SK-N-SH (cell line): ENCODE measurements around the gene TEX44. TPM values are rescaled to one million over a fixed set of nuclear protein-coding genes. Genes with fewer than 3 reads are reported as not detected.

Experiments used
- CTCF ChIA-PET: fragments of 300-600, 350-600 bp; formaldehyde crosslinking; extraction: SDS; loops from one replicate; lab custom pipeline; 2021; lab: Yijun Ruan, JAX
- POLR2A ChIA-PET: fragments of 350-600 bp; sonication (Branson Sonifier 250); formaldehyde crosslinking; extraction: SDS; loops from one replicate; lab custom pipeline; 2020; ENCODE audit warnings: antibody characterized with exemption, inconsistent platforms; lab: Yijun Ruan, JAX
- DNase-seq: peaks from one replicate; pipeline ENCODE4 v3.0.0; 2012
- H2AFZ ChIP-seq: fragments of 200-600 bp; sonication (generic); 2 replicates; pipeline ENCODE4 v1.8.1; 2016; ENCODE audit warnings: antibody characterized with exemption, mild to moderate bottlenecking, low read depth
- H3F3A ChIP-seq: fragments of 200-600 bp; sonication (generic); replicated peaks from 2 replicates; pipeline ENCODE3; 2016; ENCODE audit warnings: antibody characterized with exemption, mild to moderate bottlenecking; ENCODE audit not compliant: insufficient read depth
- H3K27ac ChIP-seq, 2 experiments: fragments of 200-500 bp in 1 of 2; fragments of 200-600 bp in 1 of 2; sonication (Bioruptor generic) in 1 of 2; sonication (generic), shearing (Covaris generic) in 1 of 2; 2 replicates each; pipeline versions ENCODE4 v1.5.1 to v1.6.1; 2014 to 2016; ENCODE audit warnings: low read depth in 2 of 2, inconsistent platforms in 1 of 2, low read length in 1 of 2, mild to moderate bottlenecking in 1 of 2, mixed read lengths in 1 of 2
- H3K27me3 ChIP-seq: fragments of 200-600 bp; sonication (generic), shearing (Covaris generic); 2 replicates; pipeline ENCODE4 v1.6.1; 2016; ENCODE audit warnings: mixed run types; ENCODE audit not compliant: insufficient read depth
- H3K36me3 ChIP-seq, 2 experiments: fragments of 200-500 bp in 1 of 2; fragments of 200-600 bp in 1 of 2; sonication (Bioruptor generic) in 1 of 2; sonication (generic) in 1 of 2; replicated peaks in 1 of 2; 2 replicates each; pipeline versions ENCODE3 to v1.5.1; 2014 to 2016; ENCODE audit warnings: low read length in 1 of 2, mild to moderate bottlenecking in 1 of 2; ENCODE audit not compliant: insufficient read depth in 2 of 2, control insufficient read depth in 1 of 2
- H3K4me1 ChIP-seq, 2 experiments: fragments of 200-500 bp in 1 of 2; fragments of 200-600 bp in 1 of 2; sonication (Bioruptor generic) in 1 of 2; sonication (generic), shearing (Covaris generic) in 1 of 2; 2 replicates each; pipeline versions ENCODE4 v1.5.1 to v1.6.1; 2014 to 2016; ENCODE audit warnings: low read depth in 1 of 2, low read length in 1 of 2, mixed run types in 1 of 2; ENCODE audit not compliant: insufficient read depth in 2 of 2, control insufficient read depth in 1 of 2
- H3K4me2 ChIP-seq: fragments of 200-600 bp; sonication (generic), shearing (Covaris generic); 2 replicates; pipeline ENCODE4 v1.6.1; 2017; ENCODE audit warnings: mixed run types
- H3K4me3 ChIP-seq, 2 experiments: fragments of 200-500 bp in 1 of 2; fragments of 200-600 bp in 1 of 2; sonication (Bioruptor generic) in 1 of 2; sonication (generic), shearing (Covaris generic) in 1 of 2; 2 replicates each; pipeline versions ENCODE4 v1.5.1 to v1.8.1; 2014 to 2016; ENCODE audit warnings: low read depth in 2 of 2, inconsistent platforms in 1 of 2, low read length in 1 of 2, mild to moderate bottlenecking in 1 of 2, mixed read lengths in 1 of 2, moderate library complexity in 1 of 2
- H3K79me2 ChIP-seq: fragments of 200-600 bp; sonication (generic); 2 replicates; pipeline ENCODE4 v1.8.1; 2017; ENCODE audit warnings: mild to moderate bottlenecking; ENCODE audit not compliant: insufficient read depth
- H3K9ac ChIP-seq: fragments of 200-600 bp; sonication (generic); 2 replicates; pipeline ENCODE4 v1.6.1; 2017; ENCODE audit warnings: mixed run types
- H3K9me2 ChIP-seq: fragments of 200-600 bp; sonication (generic); 2 replicates; pipeline ENCODE4 v1.6.1; 2017; ENCODE audit warnings: mixed run types
- H3K9me3 ChIP-seq: fragments of 200-600 bp; sonication (generic); 2 replicates; pipeline ENCODE4 v1.6.1; 2017; ENCODE audit warnings: mixed run types, mild to moderate bottlenecking, moderate library complexity
- H4K20me1 ChIP-seq: fragments of 200-600 bp; sonication (generic); 2 replicates; pipeline ENCODE4 v1.6.1; 2017; ENCODE audit warnings: mild to moderate bottlenecking, mixed run types; ENCODE audit not compliant: insufficient read depth
- ELF1 ChIP-seq: IDR thresholded peaks from 2 replicates; pipeline ENCODE4 v1.4.0; 2012
- FOXJ3 ChIP-seq: sonication (generic); formaldehyde crosslinking; IDR thresholded peaks from 2 replicates; pipeline ENCODE4 v1.5.1; 2020; ENCODE audit warnings: mild to moderate bottlenecking, missing genetic modification reagents
- GABPA ChIP-seq: IDR thresholded peaks from 2 replicates; pipeline ENCODE4 v1.4.0; 2012; ENCODE audit warnings: low read depth, mild to moderate bottlenecking
- MEF2A ChIP-seq: IDR thresholded peaks from 2 replicates; pipeline ENCODE4 v1.4.0; 2012; ENCODE audit warnings: low read depth, borderline replicate concordance
- NFIC ChIP-seq: IDR thresholded peaks from 2 replicates; pipeline ENCODE4 v1.4.0; 2012; ENCODE audit warnings: borderline replicate concordance
- NRF1 ChIP-seq: IDR thresholded peaks from 2 replicates; pipeline ENCODE4 v1.6.1; 2012; ENCODE audit warnings: low read depth, mild to moderate bottlenecking, low read length
- POLR2AphosphoS5 ChIP-seq: IDR thresholded peaks from 2 replicates; pipeline ENCODE4 v1.6.1; 2012; ENCODE audit warnings: low read depth, low read length
- RXRA ChIP-seq: IDR thresholded peaks from 2 replicates; pipeline ENCODE4 v1.4.0; 2012; ENCODE audit warnings: low read depth, mild to moderate bottlenecking, borderline replicate concordance
- SIN3A ChIP-seq: IDR thresholded peaks from 2 replicates; pipeline ENCODE4 v1.6.1; 2012; ENCODE audit warnings: low read depth, mild to moderate bottlenecking, low read length, moderate library complexity, borderline replicate concordance
- TAF1 ChIP-seq: IDR thresholded peaks from 2 replicates; pipeline ENCODE4 v1.6.1; 2012; ENCODE audit warnings: low read depth, mild to moderate bottlenecking, low read length, moderate library complexity, borderline replicate concordance
- TEAD4 ChIP-seq: IDR thresholded peaks from 2 replicates; pipeline ENCODE4 v1.4.0; 2012; ENCODE audit warnings: mild to moderate bottlenecking, borderline replicate concordance; ENCODE audit not compliant: insufficient read depth
- YY1 ChIP-seq: IDR thresholded peaks from 2 replicates; pipeline ENCODE4 v1.4.0; 2012; ENCODE audit warnings: low read depth, mild to moderate bottlenecking
- WGBS: methylation state at CpG from one replicate; pipeline ENCODE4 v1.1.6; 2017; ENCODE audit warnings: low lambda C conversion rate; 5-methylcytosine and 5-hydroxymethylcytosine counted together
- polyA plus RNA-seq, 3 experiments: library from polyadenylated mRNA; depleted of rRNA; stranded (reverse); fragments of >200 nt; gene quantifications; 2 replicates each; pipeline ENCODE4 v1.2.3, GENCODE V29; 2012
- TF ChIP-seq, protein P1 (sequence below): fragments of 150-350 bp; IDR thresholded peaks from 2 replicates; pipeline ENCODE4 v1.6.1; 2017; ENCODE audit warnings: antibody characterized with exemption, low read length, low read depth, borderline replicate concordance
- TF ChIP-seq, protein P2 (sequence below): IDR thresholded peaks from 2 replicates; pipeline ENCODE4 v1.4.0; 2012; ENCODE audit warnings: low read depth, borderline replicate concordance
- TF ChIP-seq, protein P3 (sequence below): IDR thresholded peaks from 2 replicates; pipeline ENCODE4 v1.4.0; 2012; ENCODE audit warnings: low read depth, borderline replicate concordance
- TF ChIP-seq, protein P4 (sequence below): IDR thresholded peaks from 2 replicates; pipeline ENCODE4; 2012

Gene TEX44
- polyA plus RNA-seq, 1 of the 3 experiments (the other 2 are of a cell fraction), result not detected

DNA sequence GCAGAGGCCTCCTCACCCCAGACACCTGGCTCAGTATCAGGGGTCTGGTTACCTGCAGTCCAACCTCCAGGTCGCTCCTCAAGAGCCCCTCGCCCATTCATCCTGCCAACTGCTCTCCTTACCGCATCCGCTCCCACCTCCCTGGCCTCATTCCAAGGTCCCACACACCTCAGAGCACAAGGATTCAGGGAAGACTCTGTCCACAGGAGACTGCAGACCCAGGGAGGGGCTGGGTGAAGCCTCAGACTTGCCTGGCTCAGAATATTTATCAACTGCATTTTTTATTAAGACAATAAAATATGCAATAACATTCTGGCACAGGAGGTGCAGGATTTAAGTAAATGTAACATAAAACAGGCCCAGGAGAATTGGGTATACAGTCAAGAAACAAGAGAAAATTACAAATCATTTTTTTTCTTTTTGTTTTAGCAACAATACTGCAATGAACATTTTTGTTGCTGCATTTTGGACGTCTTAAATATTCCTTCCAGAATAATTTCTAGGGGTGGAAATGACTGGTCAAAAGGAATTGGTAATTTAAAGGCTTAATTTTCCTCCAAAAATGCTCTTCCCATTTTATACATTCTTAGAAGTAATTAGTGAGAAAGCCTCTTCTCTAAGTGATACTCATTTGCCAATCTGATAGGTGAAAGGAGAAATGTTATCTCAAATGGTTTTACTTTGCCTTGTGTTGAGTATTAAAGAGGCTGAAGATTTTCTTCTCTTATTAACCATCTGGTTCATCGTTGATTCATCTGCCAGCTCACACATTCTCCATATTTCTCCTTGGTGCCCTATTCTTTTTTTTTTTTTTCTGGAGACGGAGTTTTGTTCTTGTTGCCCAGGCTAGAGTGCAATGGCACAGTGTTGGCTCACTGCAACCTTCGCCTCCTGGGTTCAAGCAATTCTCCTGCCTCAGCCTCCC lies 42.5 kb downstream of the TEX44 start:
- Histone ChIP-seq H3K4me3 (no peak overlapping the region), H3K9ac (no peak overlapping the region), H3K27me3 (no peaks in the 10 kb centered on the region), H4K20me1 (no peaks in the 10 kb centered on the region), H3K9me3 (no peaks in the 10 kb centered on the region), H3K27ac (0 out of 4 replicates have a peak overlapping the region, but pooled peaks of 1 of the 2 experiments have one; percentile 6), H3F3A (peaks cover 9% of the 10 kb centered on the region), H3K36me3 (no peaks in the 10 kb centered on the region), H3K9me2 (no peaks in the 10 kb centered on the region), H3K4me2 (no peak overlapping the region), H3K79me2 (no peaks in the 10 kb centered on the region), H3K4me1 (no peaks in the 10 kb centered on the region), H2AFZ (no peak overlapping the region)
- ChIA-PET POLR2A (no interaction called here), CTCF (interaction anchor here (1.0 to 1.5 kb wide), 5 partner anchors 15 to 81 kb away, joined by 3 to 4 read pairs (median 4); no protein-coding TSS in a partner anchor)
- no peak for DNase-seq
- TF ChIP-seq, protein P1, sequence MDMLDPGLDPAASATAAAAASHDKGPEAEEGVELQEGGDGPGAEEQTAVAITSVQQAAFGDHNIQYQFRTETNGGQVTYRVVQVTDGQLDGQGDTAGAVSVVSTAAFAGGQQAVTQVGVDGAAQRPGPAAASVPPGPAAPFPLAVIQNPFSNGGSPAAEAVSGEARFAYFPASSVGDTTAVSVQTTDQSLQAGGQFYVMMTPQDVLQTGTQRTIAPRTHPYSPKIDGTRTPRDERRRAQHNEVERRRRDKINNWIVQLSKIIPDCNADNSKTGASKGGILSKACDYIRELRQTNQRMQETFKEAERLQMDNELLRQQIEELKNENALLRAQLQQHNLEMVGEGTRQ, result no peak
- 75% methylated on average over 8 of the region's 8 CpGs for WGBS

DNA sequence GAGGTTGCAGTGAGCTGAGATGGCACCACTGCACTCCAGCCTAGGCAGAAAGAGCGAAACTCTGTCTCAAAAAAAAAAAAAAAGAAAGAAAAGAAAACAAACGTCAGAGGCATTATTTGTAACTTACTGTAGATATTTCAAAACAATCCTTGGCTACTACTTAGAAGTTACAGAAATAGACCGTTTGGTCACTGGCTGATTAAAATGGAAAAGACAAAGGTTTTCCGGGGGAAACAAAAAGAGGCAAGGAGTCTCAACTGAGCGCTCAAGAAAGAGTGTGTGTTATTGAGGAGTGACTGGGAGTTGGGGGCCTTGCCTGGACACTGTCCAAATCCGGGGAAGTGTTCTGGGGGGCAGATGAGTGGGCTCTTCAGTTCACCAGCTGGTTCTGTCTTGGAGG lies 47.6 kb downstream of the TEX44 start:
- Histone ChIP-seq H4K20me1 (no peaks in the 10 kb centered on the region), H3K27me3 (no peaks in the 10 kb centered on the region), H3K9ac (no peak overlapping the region), H3K4me2 (no peak overlapping the region), H2AFZ (no peak overlapping the region), H3K4me3 (no peak overlapping the region), H3F3A (peaks cover 5% of the 10 kb centered on the region), H3K4me1 (no peaks in the 10 kb centered on the region; a peak in 2 of 4 replicates), H3K79me2 (no peaks in the 10 kb centered on the region), H3K9me3 (no peaks in the 10 kb centered on the region), H3K27ac (no peak overlapping the region), H3K9me2 (no peaks in the 10 kb centered on the region), H3K36me3 (no peaks in the 10 kb centered on the region)
- DNase-seq, result no peak
- 75% methylated on average over 6 of the region's 6 CpGs for WGBS
- CTCF ChIA-PET, result interaction anchor here (0.9 to 1.1 kb wide), 3 partner anchors 12 to 77 kb away, joined by 3 to 7 read pairs (median 5); no protein-coding TSS in a partner anchor
- POLR2A ChIA-PET, result no interaction called here
- TF ChIP-seq GABPA (no peak), MEF2A (no peak), TEAD4 (no peak), SIN3A (no peak), FOXJ3 (CRISPR knock-in tag) (no peak), TAF1 (no peak), NRF1 (no peak), NFIC (no peak), RXRA (no peak), ELF1 (no peak), YY1 (no peak), POLR2AphosphoS5 (no peak)
- TF ChIP-seq, protein P2, sequence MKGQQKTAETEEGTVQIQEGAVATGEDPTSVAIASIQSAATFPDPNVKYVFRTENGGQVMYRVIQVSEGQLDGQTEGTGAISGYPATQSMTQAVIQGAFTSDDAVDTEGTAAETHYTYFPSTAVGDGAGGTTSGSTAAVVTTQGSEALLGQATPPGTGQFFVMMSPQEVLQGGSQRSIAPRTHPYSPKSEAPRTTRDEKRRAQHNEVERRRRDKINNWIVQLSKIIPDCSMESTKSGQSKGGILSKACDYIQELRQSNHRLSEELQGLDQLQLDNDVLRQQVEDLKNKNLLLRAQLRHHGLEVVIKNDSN, result no peak
- TF ChIP-seq, protein P3, sequence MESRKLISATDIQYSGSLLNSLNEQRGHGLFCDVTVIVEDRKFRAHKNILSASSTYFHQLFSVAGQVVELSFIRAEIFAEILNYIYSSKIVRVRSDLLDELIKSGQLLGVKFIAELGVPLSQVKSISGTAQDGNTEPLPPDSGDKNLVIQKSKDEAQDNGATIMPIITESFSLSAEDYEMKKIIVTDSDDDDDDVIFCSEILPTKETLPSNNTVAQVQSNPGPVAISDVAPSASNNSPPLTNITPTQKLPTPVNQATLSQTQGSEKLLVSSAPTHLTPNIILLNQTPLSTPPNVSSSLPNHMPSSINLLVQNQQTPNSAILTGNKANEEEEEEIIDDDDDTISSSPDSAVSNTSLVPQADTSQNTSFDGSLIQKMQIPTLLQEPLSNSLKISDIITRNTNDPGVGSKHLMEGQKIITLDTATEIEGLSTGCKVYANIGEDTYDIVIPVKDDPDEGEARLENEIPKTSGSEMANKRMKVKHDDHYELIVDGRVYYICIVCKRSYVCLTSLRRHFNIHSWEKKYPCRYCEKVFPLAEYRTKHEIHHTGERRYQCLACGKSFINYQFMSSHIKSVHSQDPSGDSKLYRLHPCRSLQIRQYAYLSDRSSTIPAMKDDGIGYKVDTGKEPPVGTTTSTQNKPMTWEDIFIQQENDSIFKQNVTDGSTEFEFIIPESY, result no peak
- TF ChIP-seq, protein P4, sequence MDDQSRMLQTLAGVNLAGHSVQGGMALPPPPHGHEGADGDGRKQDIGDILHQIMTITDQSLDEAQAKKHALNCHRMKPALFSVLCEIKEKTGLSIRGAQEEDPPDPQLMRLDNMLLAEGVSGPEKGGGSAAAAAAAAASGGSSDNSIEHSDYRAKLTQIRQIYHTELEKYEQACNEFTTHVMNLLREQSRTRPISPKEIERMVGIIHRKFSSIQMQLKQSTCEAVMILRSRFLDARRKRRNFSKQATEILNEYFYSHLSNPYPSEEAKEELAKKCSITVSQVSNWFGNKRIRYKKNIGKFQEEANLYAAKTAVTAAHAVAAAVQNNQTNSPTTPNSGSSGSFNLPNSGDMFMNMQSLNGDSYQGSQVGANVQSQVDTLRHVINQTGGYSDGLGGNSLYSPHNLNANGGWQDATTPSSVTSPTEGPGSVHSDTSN, result no peak
